Progenitor cell of endocrine pancreas (in vitro differentiated cells): ENCODE measurements around the gene TEK. TPM values are rescaled to one million over a fixed set of nuclear protein-coding genes. Genes with fewer than 3 reads are reported as not detected.

ENCODE experiments used
- DNase-seq: peaks from one replicate; pipeline ENCODE4 v3.0.0; 2021; ENCODE audit warnings: low spot score; ENCODE audit not compliant: unreplicated experiment
- H3K27ac Mint-ChIP-seq: 2 replicates; pipeline ENCODE4 v1.8.0; 2021; ENCODE audit warnings: mild to moderate bottlenecking, moderate library complexity, mixed read lengths
- H3K27me3 Mint-ChIP-seq: 2 replicates; pipeline ENCODE4 v1.8.0; 2021; ENCODE audit warnings: mixed read lengths
- H3K36me3 Mint-ChIP-seq: 2 replicates; pipeline ENCODE4 v1.8.0; 2022; ENCODE audit warnings: mixed read lengths; ENCODE audit not compliant: insufficient read depth
- H3K4me1 Mint-ChIP-seq: 2 replicates; pipeline ENCODE4 v1.8.0; 2021; ENCODE audit warnings: low read depth, mixed read lengths
- H3K4me3 Mint-ChIP-seq: 2 replicates; pipeline ENCODE4 v1.8.0; 2021; ENCODE audit warnings: low read depth, mild to moderate bottlenecking, moderate library complexity, mixed read lengths
- H3K9me3 Mint-ChIP-seq: 2 replicates; pipeline ENCODE4 v1.8.0; 2021; ENCODE audit warnings: low read depth, mixed read lengths
- CTCF ChIP-seq: fragments of 200-600 bp; sonication (generic); IDR thresholded peaks from one replicate; pipeline ENCODE4 v1.5.0; 2021; ENCODE audit warnings: antibody characterized with exemption, mild to moderate bottlenecking; ENCODE audit not compliant: unreplicated experiment
- total RNA-seq: library from RNA; stranded (reverse); gene quantifications from 2 replicates; pipeline ENCODE4 v1.2.1, GENCODE V29; 2021

The TEK gene
- total RNA-seq, 1 donor from 2014 or later, result not detected

GRCh38 chr9:27196383-27196782 lies 87.4 kb downstream of the TEK start:
- no peak for TF ChIP-seq CTCF

GRCh38 chr9:27198190-27198589 lies 89.2 kb downstream of the TEK start:
- no peak overlapping the region for H3K27ac Mint-ChIP-seq
- no peaks in the 10 kb centered on the region for H3K9me3 Mint-ChIP-seq
- no peaks in the 10 kb centered on the region for H3K36me3 Mint-ChIP-seq
- no peak for TF ChIP-seq CTCF
- H3K4me1 Mint-ChIP-seq, result no peaks in the 10 kb centered on the region
- DNase-seq, result no peak
- H3K27me3 Mint-ChIP-seq, result no peaks in the 10 kb centered on the region
- H3K4me3 Mint-ChIP-seq, result no peak overlapping the region

More at GRCh38 chr9:27196383-27196782, 87.4 kb downstream of the TEK start:
- H3K4me3 Mint-ChIP-seq, result no peak overlapping the region
- no peak for DNase-seq
- H3K27me3 Mint-ChIP-seq, result no peaks in the 10 kb centered on the region
- H3K36me3 Mint-ChIP-seq, result no peaks in the 10 kb centered on the region
- H3K4me1 Mint-ChIP-seq, result no peaks in the 10 kb centered on the region
- no peak overlapping the region for H3K27ac Mint-ChIP-seq
- H3K9me3 Mint-ChIP-seq, result no peaks in the 10 kb centered on the region

GRCh38 chr9:27202056-27202455 lies 93.0 kb downstream of the TEK start:
- H3K36me3 Mint-ChIP-seq, result no peaks in the 10 kb centered on the region
- no peaks in the 10 kb centered on the region for H3K4me1 Mint-ChIP-seq
- no peak overlapping the region for H3K27ac Mint-ChIP-seq
- no peaks in the 10 kb centered on the region for H3K9me3 Mint-ChIP-seq
- H3K4me3 Mint-ChIP-seq, result no peak overlapping the region
- TF ChIP-seq CTCF, result no peak
- no peak for DNase-seq
- no peaks in the 10 kb centered on the region for H3K27me3 Mint-ChIP-seq

- H3K27me3 Mint-ChIP-seq, result no peaks in the 10 kb centered on the region
- no peaks in the 10 kb centered on the region for H3K4me1 Mint-ChIP-seq
- H3K4me3 Mint-ChIP-seq, result no peak overlapping the region
- DNase-seq, result no peak
- H3K9me3 Mint-ChIP-seq, result no peaks in the 10 kb centered on the region
- H3K27ac Mint-ChIP-seq, result no peak overlapping the region
- no peaks in the 10 kb centered on the region for H3K36me3 Mint-ChIP-seq
- TF ChIP-seq CTCF, result no peak
These were observed 94.8 kb downstream of the TEK start for GRCh38 chr9:27203783-27204182.

DNA sequence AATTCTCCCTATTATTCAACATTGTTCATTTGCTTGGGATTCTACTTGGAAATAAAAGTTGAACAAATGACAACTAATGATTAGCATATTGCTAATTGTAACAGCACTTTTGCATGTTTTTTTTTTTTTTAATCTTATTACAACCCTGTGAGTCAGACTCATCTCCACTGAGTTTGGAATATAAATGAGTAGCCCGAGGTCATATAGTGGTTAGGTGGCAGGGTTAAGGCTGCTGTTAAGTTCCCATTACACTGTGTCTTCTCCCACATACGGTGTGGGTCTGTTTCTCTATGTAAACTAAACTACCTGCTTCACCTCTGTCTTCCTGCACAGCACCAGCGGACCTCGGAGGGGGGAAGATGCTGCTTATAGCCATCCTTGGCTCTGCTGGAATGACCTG lies 95.6 kb downstream of the TEK start:
- no peak for DNase-seq
- Mint-ChIP-seq H3K36me3 (no peaks in the 10 kb centered on the region), H3K9me3 (no peaks in the 10 kb centered on the region), H3K27me3 (no peaks in the 10 kb centered on the region), H3K4me1 (no peaks in the 10 kb centered on the region), H3K27ac (no peak overlapping the region), H3K4me3 (no peak overlapping the region)
- no peak for TF ChIP-seq CTCF
